Measurements from ENCODE around the gene RACGAP1.

- TF ChIP-seq CTCF (conservative IDR thresholded peaks at IDR 0.05; ENCODE audit: low read depth, low read length) (no peak), POLR2A (IDR thresholded peaks at IDR 0.05; ENCODE audit: low read depth, low read length) (no peak), RCOR1 (IDR thresholded peaks at IDR 0.05; ENCODE audit: insufficient replicate concordance, low read length) (no peak), MAZ (IDR thresholded peaks at IDR 0.05; ENCODE audit: borderline replicate concordance, low read depth, low read length) (no peak), SMC3 (IDR thresholded peaks at IDR 0.05; ENCODE audit: low read depth, low read length) (no peak), ELK1 (IDR thresholded peaks at IDR 0.05; ENCODE audit: borderline replicate concordance, low read depth, low read length) (no peak), BHLHE40 (IDR thresholded peaks at IDR 0.05; ENCODE audit: low read depth, low read length) (no peak), RFX5 (IDR thresholded peaks at IDR 0.05; ENCODE audit: low read depth, low read length) (no peak), USF2 (IDR thresholded peaks at IDR 0.05; ENCODE audit: low read depth, low read length) (no peak), MAFK (IDR thresholded peaks at IDR 0.05; ENCODE audit: low read depth, low read length) (no peak), RAD21 (IDR thresholded peaks at IDR 0.05; ENCODE audit: low read length) (no peak), MXI1 (IDR thresholded peaks at IDR 0.05; ENCODE audit: borderline replicate concordance, low read depth, low read length) (no peak)
These were observed 53.2 kb downstream of the RACGAP1 start for GRCh38 chr12:49972129-49972528.

Measured in IMR-90 (cell line).